A549 (cell line): ENCODE data around the gene IL4I1. TPM values are rescaled to one million over a fixed set of nuclear protein-coding genes. Genes with fewer than 3 reads are reported as not detected.

Source experiments
- CBX8 ChIP-seq: fragments of 200-600 bp; sonication (generic); IDR thresholded peaks from 2 replicates; pipeline ENCODE4 v1.6.1; 2016
- CEBPB ChIP-seq, 2 experiments: fragments of >200 bp in 1 of 2; sonication (Bioruptor Twin) in 1 of 2; formaldehyde crosslinking in 1 of 2; IDR thresholded peaks; 2 replicates each; pipeline ENCODE4 v1.6.1; 2012 to 2016
- CHD4 ChIP-seq: fragments of 200-600 bp; sonication (generic); IDR thresholded peaks from 2 replicates; pipeline ENCODE4 v1.6.1; 2016; ENCODE audit warnings: antibody characterized with exemption, mild to moderate bottlenecking, borderline replicate concordance
- EHF ChIP-seq: fragments of 250-450 bp; sonication (Bioruptor Pico); IDR thresholded peaks from 2 replicates; pipeline ENCODE4 v1.5.0; 2020; ENCODE audit warnings: mild to moderate bottlenecking
- EHMT2 ChIP-seq: fragments of 200-600 bp; sonication (generic); IDR thresholded peaks from 2 replicates; pipeline ENCODE4 v1.6.1; 2016; ENCODE audit warnings: antibody characterized with exemption, low read depth, mild to moderate bottlenecking, moderate library complexity
- ESRRA ChIP-seq: fragments of 150-350 bp; IDR thresholded peaks from 2 replicates; pipeline ENCODE4 v1.6.1; 2014; ENCODE audit warnings: mild to moderate bottlenecking, low read length, borderline replicate concordance
- FOSB ChIP-seq: fragments of 250-450 bp; sonication (Bioruptor Pico); IDR thresholded peaks from 2 replicates; pipeline ENCODE4 v1.5.0; 2020; ENCODE audit warnings: mild to moderate bottlenecking, moderate library complexity
- FOSL2 ChIP-seq, 2 experiments: fragments of 450-650 bp in 1 of 2; fragments of >200 bp in 1 of 2; sonication (Bioruptor Twin) in 1 of 2; formaldehyde crosslinking; IDR thresholded peaks; 2 replicates each; pipeline versions ENCODE4 v1.5.0 to v1.6.1; 2016 to 2020; ENCODE audit warnings: mild to moderate bottlenecking in 1 of 2, moderate library complexity in 1 of 2
- GATA3 ChIP-seq: IDR thresholded peaks from 2 replicates; pipeline ENCODE4 v1.6.1; 2012; ENCODE audit warnings: borderline replicate concordance
- HEYL ChIP-seq: fragments of 250-450 bp; sonication (Bioruptor Pico); IDR thresholded peaks from 2 replicates; pipeline ENCODE4 v1.8.0; 2021; ENCODE audit warnings: mild to moderate bottlenecking, moderate library complexity
- HOXA7 ChIP-seq: fragments of 250-450 bp; sonication (Bioruptor Pico); IDR thresholded peaks from 2 replicates; pipeline ENCODE4 v1.5.0; 2020; ENCODE audit warnings: mild to moderate bottlenecking, moderate library complexity
- HOXB13 ChIP-seq: fragments of 250-450 bp; sonication (Bioruptor Pico); IDR thresholded peaks from 2 replicates; pipeline ENCODE4 v1.5.0; 2020; ENCODE audit warnings: low read depth, mild to moderate bottlenecking, moderate library complexity
- JUN ChIP-seq, 2 experiments: fragments of >200 bp; sonication (Bioruptor Twin); formaldehyde crosslinking; IDR thresholded peaks; 2 replicates in 1 of 2; 3 replicates in 1 of 2; pipeline ENCODE4 v1.6.1; 2016 to 2017
- MAFK ChIP-seq: fragments of 450-650 bp; IDR thresholded peaks from 2 replicates; pipeline ENCODE4 v1.6.1; 2014; ENCODE audit not compliant: partially characterized antibody
- MAZ ChIP-seq: fragments of 150-350 bp; IDR thresholded peaks from 2 replicates; pipeline ENCODE4 v1.6.1; 2014; ENCODE audit warnings: antibody characterized with exemption, low read depth, low read length, borderline replicate concordance
- NPAS2 ChIP-seq: fragments of 250-450 bp; sonication (Bioruptor Pico); IDR thresholded peaks from 2 replicates; pipeline ENCODE4 v1.8.0; 2022; ENCODE audit warnings: mild to moderate bottlenecking, moderate library complexity, borderline replicate concordance
- PHF8 ChIP-seq: fragments of 200-600 bp; sonication (generic); IDR thresholded peaks from 2 replicates; pipeline ENCODE4 v1.6.1; 2016; ENCODE audit warnings: low read depth, mild to moderate bottlenecking, antibody characterized with exemption, moderate library complexity, borderline replicate concordance
- SMC3 ChIP-seq: fragments of >200 bp; sonication (Bioruptor Twin); formaldehyde crosslinking; IDR thresholded peaks from 3 replicates; pipeline ENCODE4 v1.6.1; 2018; ENCODE audit warnings: inconsistent platforms
- SREBF2 ChIP-seq: fragments of 450-650 bp; IDR thresholded peaks from 2 replicates; pipeline ENCODE4 v1.6.1; 2014; ENCODE audit warnings: mild to moderate bottlenecking, moderate library complexity
- polyA plus RNA-seq, 4 experiments: library from polyadenylated mRNA; depleted of rRNA in 3 of 4; stranded (reverse); fragments of >200 nt; fragmentation: RNase III in 1 of 4; extraction: RNeasy Plus Mini Kit Qiagen cat#74134 plus additional on column Dnase treatment in 1 of 4; gene quantifications; 2 replicates in 3 of 4; 3 replicates in 1 of 4; pipeline ENCODE4 v1.2.3, GENCODE V29; 2011 to 2017
- TF ChIP-seq, protein P1 (sequence below): fragments of 450-650 bp; IDR thresholded peaks from 2 replicates; pipeline ENCODE4 v1.6.1; 2014; ENCODE audit warnings: antibody characterized with exemption
- TF ChIP-seq, protein P2 (sequence below): fragments of 200-600 bp; sonication (generic); IDR thresholded peaks from 2 replicates; pipeline ENCODE4 v1.6.1; 2016; ENCODE audit warnings: antibody characterized with exemption, mild to moderate bottlenecking, moderate library complexity
- TF ChIP-seq, protein P3 (sequence below): fragments of 250-450 bp; sonication (Bioruptor Pico); IDR thresholded peaks from 2 replicates; pipeline ENCODE4 v1.5.0; 2021; ENCODE audit warnings: mild to moderate bottlenecking, moderate library complexity, borderline replicate concordance
- TF ChIP-seq, protein P4 (sequence below): fragments of >200 bp; sonication (Bioruptor Twin); formaldehyde crosslinking; IDR thresholded peaks from 3 replicates; pipeline ENCODE4 v1.5.1; 2016
- TF ChIP-seq, protein P5 (sequence below): IDR thresholded peaks from 2 replicates; pipeline ENCODE4 v1.6.1; 2012
- TF ChIP-seq, protein P6 (sequence below): fragments of >200 bp; sonication (Bioruptor Twin); formaldehyde crosslinking; IDR thresholded peaks from 3 replicates; pipeline ENCODE4 v1.6.1; 2016
- TF ChIP-seq, protein P7 (sequence below): fragments of >200 bp; sonication (Bioruptor Twin); formaldehyde crosslinking; IDR thresholded peaks from 2 replicates; pipeline ENCODE4 v1.6.1; 2016

IL4I1 gene
- polyA plus RNA-seq, 2 of the 4 experiments (the other 2 are of a cell fraction), result 0.18 to 0.62 TPM

DNA sequence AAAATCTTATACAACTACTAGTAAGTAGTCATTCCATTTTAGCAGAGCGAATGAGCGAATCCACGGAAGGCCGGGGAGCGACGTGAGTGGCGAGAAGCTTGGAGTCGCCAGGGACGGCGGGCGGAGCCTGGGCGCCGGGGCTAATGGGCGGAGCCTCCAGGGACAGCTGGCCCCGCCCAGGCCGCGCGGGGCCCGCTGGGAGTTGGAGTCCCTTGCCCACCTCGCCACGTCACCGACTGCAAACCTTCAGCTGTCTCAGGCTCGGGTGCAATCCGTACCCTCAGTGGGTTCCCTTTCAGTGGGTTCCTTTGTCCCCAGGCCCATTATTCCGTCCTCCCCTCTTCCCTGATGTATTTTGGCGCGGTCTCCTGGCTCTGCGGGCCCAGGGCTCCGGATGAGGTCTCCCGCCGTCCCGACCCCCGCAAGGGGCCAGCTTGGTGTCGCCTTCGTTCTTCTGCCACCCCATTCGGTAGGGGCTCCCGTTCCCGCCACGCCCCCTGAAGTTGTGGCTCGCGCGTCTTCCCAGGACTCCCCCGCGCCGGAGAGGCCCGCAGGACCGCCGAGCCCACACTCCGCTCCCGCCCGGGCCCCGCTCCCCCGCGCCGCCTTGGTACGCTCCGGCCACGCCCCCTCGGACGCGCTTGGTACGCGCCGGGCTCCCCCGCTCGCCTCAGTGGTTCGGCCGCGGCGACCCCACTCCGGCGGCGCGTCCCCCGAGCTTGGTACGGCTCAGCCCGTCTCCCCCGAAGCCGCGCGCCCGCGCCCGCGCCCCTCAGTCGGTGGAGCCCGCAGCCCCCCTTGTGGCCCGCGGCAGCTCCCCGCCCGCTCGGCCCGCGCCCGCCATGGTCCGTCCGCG, 46.0 kb downstream of the IL4I1 start, which contains the start of gene PTOV1 (continued):
- TF ChIP-seq, protein P1, sequence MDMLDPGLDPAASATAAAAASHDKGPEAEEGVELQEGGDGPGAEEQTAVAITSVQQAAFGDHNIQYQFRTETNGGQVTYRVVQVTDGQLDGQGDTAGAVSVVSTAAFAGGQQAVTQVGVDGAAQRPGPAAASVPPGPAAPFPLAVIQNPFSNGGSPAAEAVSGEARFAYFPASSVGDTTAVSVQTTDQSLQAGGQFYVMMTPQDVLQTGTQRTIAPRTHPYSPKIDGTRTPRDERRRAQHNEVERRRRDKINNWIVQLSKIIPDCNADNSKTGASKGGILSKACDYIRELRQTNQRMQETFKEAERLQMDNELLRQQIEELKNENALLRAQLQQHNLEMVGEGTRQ, result 0 out of 2 replicates have a peak, but pooled peaks have one; percentile 5
- no peak for TF ChIP-seq SREBF2
- TF ChIP-seq MAZ, result no peak; the same call in 1 of the 2 replicates
- TF ChIP-seq FOSL2 (IDR thresholded peaks at IDR 0.05), result no peak
- peak; percentile 4; the same call in 1 of the 2 replicates for TF ChIP-seq FOSL2 (CRISPR knock-in tag; IDR thresholded peaks at IDR 0.05)
- TF ChIP-seq FOSB (CRISPR knock-in tag), result no peak
- TF ChIP-seq, protein P2, sequence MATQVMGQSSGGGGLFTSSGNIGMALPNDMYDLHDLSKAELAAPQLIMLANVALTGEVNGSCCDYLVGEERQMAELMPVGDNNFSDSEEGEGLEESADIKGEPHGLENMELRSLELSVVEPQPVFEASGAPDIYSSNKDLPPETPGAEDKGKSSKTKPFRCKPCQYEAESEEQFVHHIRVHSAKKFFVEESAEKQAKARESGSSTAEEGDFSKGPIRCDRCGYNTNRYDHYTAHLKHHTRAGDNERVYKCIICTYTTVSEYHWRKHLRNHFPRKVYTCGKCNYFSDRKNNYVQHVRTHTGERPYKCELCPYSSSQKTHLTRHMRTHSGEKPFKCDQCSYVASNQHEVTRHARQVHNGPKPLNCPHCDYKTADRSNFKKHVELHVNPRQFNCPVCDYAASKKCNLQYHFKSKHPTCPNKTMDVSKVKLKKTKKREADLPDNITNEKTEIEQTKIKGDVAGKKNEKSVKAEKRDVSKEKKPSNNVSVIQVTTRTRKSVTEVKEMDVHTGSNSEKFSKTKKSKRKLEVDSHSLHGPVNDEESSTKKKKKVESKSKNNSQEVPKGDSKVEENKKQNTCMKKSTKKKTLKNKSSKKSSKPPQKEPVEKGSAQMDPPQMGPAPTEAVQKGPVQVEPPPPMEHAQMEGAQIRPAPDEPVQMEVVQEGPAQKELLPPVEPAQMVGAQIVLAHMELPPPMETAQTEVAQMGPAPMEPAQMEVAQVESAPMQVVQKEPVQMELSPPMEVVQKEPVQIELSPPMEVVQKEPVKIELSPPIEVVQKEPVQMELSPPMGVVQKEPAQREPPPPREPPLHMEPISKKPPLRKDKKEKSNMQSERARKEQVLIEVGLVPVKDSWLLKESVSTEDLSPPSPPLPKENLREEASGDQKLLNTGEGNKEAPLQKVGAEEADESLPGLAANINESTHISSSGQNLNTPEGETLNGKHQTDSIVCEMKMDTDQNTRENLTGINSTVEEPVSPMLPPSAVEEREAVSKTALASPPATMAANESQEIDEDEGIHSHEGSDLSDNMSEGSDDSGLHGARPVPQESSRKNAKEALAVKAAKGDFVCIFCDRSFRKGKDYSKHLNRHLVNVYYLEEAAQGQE, result no peak
- peak; percentile 85 for TF ChIP-seq GATA3
- TF ChIP-seq, protein P3, sequence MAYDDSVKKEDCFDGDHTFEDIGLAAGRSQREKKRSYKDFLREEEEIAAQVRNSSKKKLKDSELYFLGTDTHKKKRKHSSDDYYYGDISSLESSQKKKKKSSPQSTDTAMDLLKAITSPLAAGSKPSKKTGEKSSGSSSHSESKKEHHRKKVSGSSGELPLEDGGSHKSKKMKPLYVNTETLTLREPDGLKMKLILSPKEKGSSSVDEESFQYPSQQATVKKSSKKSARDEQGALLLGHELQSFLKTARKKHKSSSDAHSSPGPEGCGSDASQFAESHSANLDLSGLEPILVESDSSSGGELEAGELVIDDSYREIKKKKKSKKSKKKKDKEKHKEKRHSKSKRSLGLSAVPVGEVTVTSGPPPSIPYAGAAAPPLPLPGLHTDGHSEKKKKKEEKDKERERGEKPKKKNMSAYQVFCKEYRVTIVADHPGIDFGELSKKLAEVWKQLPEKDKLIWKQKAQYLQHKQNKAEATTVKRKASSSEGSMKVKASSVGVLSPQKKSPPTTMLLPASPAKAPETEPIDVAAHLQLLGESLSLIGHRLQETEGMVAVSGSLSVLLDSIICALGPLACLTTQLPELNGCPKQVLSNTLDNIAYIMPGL, result no peak; the same call in 1 of the 2 replicates
- TF ChIP-seq JUN (IDR thresholded peaks at IDR 0.05), result peak; percentile 80 to 83; a peak in 3 of 5 replicates
- TF ChIP-seq ESRRA, result no peak
- TF ChIP-seq, protein P4, sequence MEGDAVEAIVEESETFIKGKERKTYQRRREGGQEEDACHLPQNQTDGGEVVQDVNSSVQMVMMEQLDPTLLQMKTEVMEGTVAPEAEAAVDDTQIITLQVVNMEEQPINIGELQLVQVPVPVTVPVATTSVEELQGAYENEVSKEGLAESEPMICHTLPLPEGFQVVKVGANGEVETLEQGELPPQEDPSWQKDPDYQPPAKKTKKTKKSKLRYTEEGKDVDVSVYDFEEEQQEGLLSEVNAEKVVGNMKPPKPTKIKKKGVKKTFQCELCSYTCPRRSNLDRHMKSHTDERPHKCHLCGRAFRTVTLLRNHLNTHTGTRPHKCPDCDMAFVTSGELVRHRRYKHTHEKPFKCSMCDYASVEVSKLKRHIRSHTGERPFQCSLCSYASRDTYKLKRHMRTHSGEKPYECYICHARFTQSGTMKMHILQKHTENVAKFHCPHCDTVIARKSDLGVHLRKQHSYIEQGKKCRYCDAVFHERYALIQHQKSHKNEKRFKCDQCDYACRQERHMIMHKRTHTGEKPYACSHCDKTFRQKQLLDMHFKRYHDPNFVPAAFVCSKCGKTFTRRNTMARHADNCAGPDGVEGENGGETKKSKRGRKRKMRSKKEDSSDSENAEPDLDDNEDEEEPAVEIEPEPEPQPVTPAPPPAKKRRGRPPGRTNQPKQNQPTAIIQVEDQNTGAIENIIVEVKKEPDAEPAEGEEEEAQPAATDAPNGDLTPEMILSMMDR, result no peak
- no peak for TF ChIP-seq HEYL (CRISPR knock-in tag)
- no peak for TF ChIP-seq MAFK
- no peak; the same call in 1 of the 2 replicates for TF ChIP-seq CHD4
- TF ChIP-seq, protein P5, sequence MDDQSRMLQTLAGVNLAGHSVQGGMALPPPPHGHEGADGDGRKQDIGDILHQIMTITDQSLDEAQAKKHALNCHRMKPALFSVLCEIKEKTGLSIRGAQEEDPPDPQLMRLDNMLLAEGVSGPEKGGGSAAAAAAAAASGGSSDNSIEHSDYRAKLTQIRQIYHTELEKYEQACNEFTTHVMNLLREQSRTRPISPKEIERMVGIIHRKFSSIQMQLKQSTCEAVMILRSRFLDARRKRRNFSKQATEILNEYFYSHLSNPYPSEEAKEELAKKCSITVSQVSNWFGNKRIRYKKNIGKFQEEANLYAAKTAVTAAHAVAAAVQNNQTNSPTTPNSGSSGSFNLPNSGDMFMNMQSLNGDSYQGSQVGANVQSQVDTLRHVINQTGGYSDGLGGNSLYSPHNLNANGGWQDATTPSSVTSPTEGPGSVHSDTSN, result peak; percentile 49; the same call in 1 of the 2 replicates
- no peak for TF ChIP-seq EHF (CRISPR knock-in tag)
- no peak for TF ChIP-seq NPAS2 (CRISPR knock-in tag)
- no peak for TF ChIP-seq HOXB13
- TF ChIP-seq CBX8, result no peak
- no peak for TF ChIP-seq SMC3
- TF ChIP-seq PHF8, result peak; percentile 89
- TF ChIP-seq, protein P6, sequence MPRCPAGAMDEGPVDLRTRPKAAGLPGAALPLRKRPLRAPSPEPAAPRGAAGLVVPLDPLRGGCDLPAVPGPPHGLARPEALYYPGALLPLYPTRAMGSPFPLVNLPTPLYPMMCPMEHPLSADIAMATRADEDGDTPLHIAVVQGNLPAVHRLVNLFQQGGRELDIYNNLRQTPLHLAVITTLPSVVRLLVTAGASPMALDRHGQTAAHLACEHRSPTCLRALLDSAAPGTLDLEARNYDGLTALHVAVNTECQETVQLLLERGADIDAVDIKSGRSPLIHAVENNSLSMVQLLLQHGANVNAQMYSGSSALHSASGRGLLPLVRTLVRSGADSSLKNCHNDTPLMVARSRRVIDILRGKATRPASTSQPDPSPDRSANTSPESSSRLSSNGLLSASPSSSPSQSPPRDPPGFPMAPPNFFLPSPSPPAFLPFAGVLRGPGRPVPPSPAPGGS, result 0 out of 3 replicates have a peak, but pooled peaks have one; percentile 51
- TF ChIP-seq HOXA7 (CRISPR knock-in tag), result no peak
- TF ChIP-seq, protein P7, sequence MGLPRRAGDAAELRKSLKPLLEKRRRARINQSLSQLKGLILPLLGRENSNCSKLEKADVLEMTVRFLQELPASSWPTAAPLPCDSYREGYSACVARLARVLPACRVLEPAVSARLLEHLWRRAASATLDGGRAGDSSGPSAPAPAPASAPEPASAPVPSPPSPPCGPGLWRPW, result no peak
- no peak for TF ChIP-seq EHMT2
- no peak for TF ChIP-seq CEBPB (IDR thresholded peaks at IDR 0.05)
